GM23338 (cell line): ENCODE results near the gene RYR2.
"Not testable (repeated sequence)": the region's sequence is repeated elsewhere in the genome, so short reads cannot be mapped to it uniquely, and the experiment has no call there.

Source experiments
- CREB1 ChIP-seq: fragments of 250-450 bp; sonication (Bioruptor Pico); IDR thresholded peaks from 2 replicates; pipeline ENCODE4 v1.5.0; 2020; ENCODE audit warnings: low read depth, mild to moderate bottlenecking, moderate library complexity
- EZH2 ChIP-seq: fragments of 200-600 bp; sonication (generic); IDR thresholded peaks from one replicate; pipeline ENCODE4 v1.8.0; 2017; ENCODE audit warnings: antibody characterized with exemption, mild to moderate bottlenecking, low read depth; ENCODE audit not compliant: unreplicated experiment
- POLR2AphosphoS5 ChIP-seq: IDR thresholded peaks from 2 replicates; pipeline ENCODE4 v1.6.1; 2016; ENCODE audit warnings: antibody characterized with exemption, low read depth
- TF ChIP-seq, protein P1 (sequence below), 2 experiments: fragments of 200-600 bp in 1 of 2; sonication (generic) in 1 of 2; conservative IDR thresholded peaks; 2 replicates each; pipeline versions ENCODE4 v1.5.1 to v1.6.1; 2016 to 2017; ENCODE audit warnings: antibody characterized with exemption in 2 of 2, low read depth in 2 of 2, mild to moderate bottlenecking in 2 of 2, moderate library complexity in 1 of 2
- TF ChIP-seq, protein P2 (sequence below): IDR thresholded peaks from 2 replicates; pipeline ENCODE4 v1.6.1; 2016; ENCODE audit warnings: antibody characterized with exemption

DNA sequence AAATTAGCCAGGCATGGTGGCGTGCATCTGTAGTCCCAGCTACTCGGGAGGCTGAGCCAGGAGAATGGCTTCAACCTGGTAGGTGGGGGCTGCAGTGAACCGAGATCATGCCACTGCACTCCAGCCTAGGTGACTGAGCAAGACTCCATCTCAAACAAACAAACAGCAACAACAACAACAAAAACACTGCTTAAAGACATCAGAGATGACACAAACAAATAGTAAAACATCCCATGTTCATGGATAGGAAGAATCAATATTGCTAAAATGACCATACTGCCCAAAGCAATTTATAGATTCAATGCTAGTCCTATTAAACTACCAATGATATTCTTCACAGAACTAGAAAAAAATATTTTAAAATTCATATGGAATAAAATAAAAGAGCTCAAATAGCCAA is 801.5 kb downstream of the RYR2 start:
- TF ChIP-seq, protein P1, sequence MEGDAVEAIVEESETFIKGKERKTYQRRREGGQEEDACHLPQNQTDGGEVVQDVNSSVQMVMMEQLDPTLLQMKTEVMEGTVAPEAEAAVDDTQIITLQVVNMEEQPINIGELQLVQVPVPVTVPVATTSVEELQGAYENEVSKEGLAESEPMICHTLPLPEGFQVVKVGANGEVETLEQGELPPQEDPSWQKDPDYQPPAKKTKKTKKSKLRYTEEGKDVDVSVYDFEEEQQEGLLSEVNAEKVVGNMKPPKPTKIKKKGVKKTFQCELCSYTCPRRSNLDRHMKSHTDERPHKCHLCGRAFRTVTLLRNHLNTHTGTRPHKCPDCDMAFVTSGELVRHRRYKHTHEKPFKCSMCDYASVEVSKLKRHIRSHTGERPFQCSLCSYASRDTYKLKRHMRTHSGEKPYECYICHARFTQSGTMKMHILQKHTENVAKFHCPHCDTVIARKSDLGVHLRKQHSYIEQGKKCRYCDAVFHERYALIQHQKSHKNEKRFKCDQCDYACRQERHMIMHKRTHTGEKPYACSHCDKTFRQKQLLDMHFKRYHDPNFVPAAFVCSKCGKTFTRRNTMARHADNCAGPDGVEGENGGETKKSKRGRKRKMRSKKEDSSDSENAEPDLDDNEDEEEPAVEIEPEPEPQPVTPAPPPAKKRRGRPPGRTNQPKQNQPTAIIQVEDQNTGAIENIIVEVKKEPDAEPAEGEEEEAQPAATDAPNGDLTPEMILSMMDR (conservative IDR thresholded peaks at IDR 0.05; ENCODE audit: low read depth in 2 of 2), result not testable (repeated sequence)
- not testable (repeated sequence) for TF ChIP-seq POLR2AphosphoS5, EZH2, CREB1
- TF ChIP-seq, protein P2, sequence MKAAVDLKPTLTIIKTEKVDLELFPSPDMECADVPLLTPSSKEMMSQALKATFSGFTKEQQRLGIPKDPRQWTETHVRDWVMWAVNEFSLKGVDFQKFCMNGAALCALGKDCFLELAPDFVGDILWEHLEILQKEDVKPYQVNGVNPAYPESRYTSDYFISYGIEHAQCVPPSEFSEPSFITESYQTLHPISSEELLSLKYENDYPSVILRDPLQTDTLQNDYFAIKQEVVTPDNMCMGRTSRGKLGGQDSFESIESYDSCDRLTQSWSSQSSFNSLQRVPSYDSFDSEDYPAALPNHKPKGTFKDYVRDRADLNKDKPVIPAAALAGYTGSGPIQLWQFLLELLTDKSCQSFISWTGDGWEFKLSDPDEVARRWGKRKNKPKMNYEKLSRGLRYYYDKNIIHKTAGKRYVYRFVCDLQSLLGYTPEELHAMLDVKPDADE, result not testable (repeated sequence)
